IMR-90 (cell line): Measurements from ENCODE around the gene NPDC1. TPM values are rescaled to one million over a fixed set of nuclear protein-coding genes. Genes with fewer than 3 reads are reported as not detected.

Experiments used
- ATAC-seq: fragments of 200-7000 bp; cut with Tn5 transposase; 2 replicates; pipeline ENCODE4 v1.9.1; 2020; ENCODE audit warnings: low read depth, mild to moderate bottlenecking, moderate library complexity
- BruUV-seq: library from RNA; stranded (reverse); fragments of 400-500 nt; replicated peaks from 2 replicates; lab custom pipeline; 2021; lab: Mats Ljungman, UMichigan
- CTCF ChIA-PET: fragments of 300-600 bp; formaldehyde crosslinking; extraction: SDS; loops from one replicate; lab custom pipeline; 2021; ENCODE audit warnings: antibody characterized with exemption; lab: Yijun Ruan, JAX
- POLR2A ChIA-PET: fragments of 300-600 bp; sonication (Branson Sonifier 250); formaldehyde crosslinking; loops from one replicate; lab custom pipeline; 2022; ENCODE audit warnings: antibody characterized with exemption; ENCODE audit not compliant: unreplicated experiment; lab: Charles Lee
- DNase-seq: peaks from one replicate; pipeline ENCODE4 v3.0.0; 2013
- H2AFZ ChIP-seq: replicated peaks from 2 replicates; pipeline ENCODE3; 2013; ENCODE audit warnings: low read length, mild to moderate bottlenecking; ENCODE audit not compliant: poor library complexity
- H2AK5ac ChIP-seq: 2 replicates; pipeline ENCODE4 v1.6.1; 2013; ENCODE audit warnings: low read depth, low read length, inconsistent platforms
- H2AK9ac ChIP-seq: replicated peaks from 2 replicates; pipeline ENCODE3; 2013; ENCODE audit warnings: mild to moderate bottlenecking, low read depth, low read length, moderate library complexity; ENCODE audit not compliant: poor library complexity
- H2BK120ac ChIP-seq: 2 replicates; pipeline ENCODE4 v1.6.1; 2013; ENCODE audit warnings: low read depth, low read length, inconsistent platforms
- H2BK15ac ChIP-seq: 3 replicates; pipeline ENCODE4 v1.6.1; 2013; ENCODE audit warnings: low read depth, low read length, inconsistent platforms
- H2BK20ac ChIP-seq: 2 replicates; pipeline ENCODE4 v1.6.1; 2013; ENCODE audit warnings: low read depth, mild to moderate bottlenecking, inconsistent platforms, low read length, moderate library complexity
- H2BK5ac ChIP-seq: 2 replicates; pipeline ENCODE4 v1.6.1; 2013; ENCODE audit warnings: mild to moderate bottlenecking, low read depth, low read length, inconsistent platforms; ENCODE audit not compliant: poor library complexity, severe bottlenecking
- H3K14ac ChIP-seq: replicated peaks from 2 replicates; pipeline ENCODE4 v1.6.1; 2013; ENCODE audit warnings: low read depth, low read length, inconsistent platforms
- H3K18ac ChIP-seq: 2 replicates; pipeline ENCODE4 v1.6.1; 2013; ENCODE audit warnings: low read depth, low read length, control low read depth
- H3K23ac ChIP-seq: 2 replicates; pipeline ENCODE4 v1.6.1; 2013; ENCODE audit warnings: low read depth, low read length, inconsistent platforms
- H3K27ac ChIP-seq: 2 replicates; pipeline ENCODE4 v1.5.1; 2013; ENCODE audit warnings: mild to moderate bottlenecking, control low read depth, low read length; ENCODE audit not compliant: insufficient read depth
- H3K27me3 ChIP-seq: 2 replicates; pipeline ENCODE4 v1.6.1; 2013; ENCODE audit warnings: low read length; ENCODE audit not compliant: control insufficient read depth, insufficient read depth
- H3K36me3 ChIP-seq: 2 replicates; pipeline ENCODE4 v1.6.1; 2013; ENCODE audit warnings: low read length, mixed read lengths; ENCODE audit not compliant: control insufficient read depth, insufficient read depth
- H3K4ac ChIP-seq: 2 replicates; pipeline ENCODE4 v1.6.1; 2013; ENCODE audit warnings: low read depth, low read length, inconsistent platforms
- H3K4me1 ChIP-seq: 2 replicates; pipeline ENCODE4 v1.6.1; 2013; ENCODE audit warnings: low read length, mixed read lengths; ENCODE audit not compliant: control insufficient read depth, insufficient read depth
- H3K4me2 ChIP-seq: 2 replicates; pipeline ENCODE4 v1.6.1; 2013; ENCODE audit warnings: low read depth, mild to moderate bottlenecking, control low read depth, low read length, moderate library complexity
- H3K4me3 ChIP-seq: 2 replicates; pipeline ENCODE4 v1.5.1; 2013; ENCODE audit warnings: low read depth, mild to moderate bottlenecking, control low read depth, low read length, moderate library complexity; ENCODE audit not compliant: insufficient read depth
- H3K56ac ChIP-seq: 2 replicates; pipeline ENCODE4 v1.6.1; 2013; ENCODE audit warnings: low read length, inconsistent platforms; ENCODE audit not compliant: insufficient read depth; ENCODE audit errors: extremely low read depth
- H3K79me1 ChIP-seq, 2 experiments: 2 replicates each; pipeline ENCODE4 v1.6.1; 2013; ENCODE audit warnings: low read length in 2 of 2, inconsistent platforms in 1 of 2, low read depth in 1 of 2
- H3K9ac ChIP-seq: 2 replicates; pipeline ENCODE4 v1.6.1; 2013; ENCODE audit warnings: low read depth, low read length, control low read depth
- H3K9me1 ChIP-seq: 2 replicates; pipeline ENCODE4 v1.6.1; 2013; ENCODE audit warnings: low read length, inconsistent platforms; ENCODE audit not compliant: insufficient read depth
- H3K9me3 ChIP-seq: 2 replicates; pipeline ENCODE4 v1.6.1; 2013; ENCODE audit warnings: low read length; ENCODE audit not compliant: control insufficient read depth, insufficient read depth
- H4K20me1 ChIP-seq: 2 replicates; pipeline ENCODE4 v1.6.1; 2013; ENCODE audit warnings: low read length, inconsistent platforms; ENCODE audit not compliant: insufficient read depth
- H4K5ac ChIP-seq: 2 replicates; pipeline ENCODE4 v1.6.1; 2013; ENCODE audit warnings: mild to moderate bottlenecking, low read depth, low read length, control low read depth
- H4K8ac ChIP-seq, 2 experiments: 2 replicates each; pipeline ENCODE4 v1.6.1; 2013; ENCODE audit warnings: low read depth in 2 of 2, low read length in 2 of 2, control low read depth in 1 of 2, inconsistent platforms in 1 of 2
- H4K91ac ChIP-seq: 2 replicates; pipeline ENCODE4 v1.6.1; 2013; ENCODE audit warnings: low read depth, low read length, inconsistent platforms; ENCODE audit not compliant: insufficient read depth
- BHLHE40 ChIP-seq: fragments of 150-350 bp; IDR thresholded peaks from 2 replicates; pipeline ENCODE4 v1.6.1; 2016; ENCODE audit warnings: mild to moderate bottlenecking, low read depth, low read length
- CHD1 ChIP-seq: IDR thresholded peaks from 2 replicates; pipeline ENCODE4 v1.6.1; 2012; ENCODE audit warnings: low read depth, low read length, improper control_type of control experiment
- CTCF ChIP-seq: conservative IDR thresholded peaks from 2 replicates; pipeline ENCODE4 v1.5.1; 2012; ENCODE audit warnings: mild to moderate bottlenecking, low read depth, low read length, improper control_type of control experiment
- ELK1 ChIP-seq: fragments of 150-350 bp; IDR thresholded peaks from 2 replicates; pipeline ENCODE4 v1.6.1; 2016; ENCODE audit warnings: low read depth, mild to moderate bottlenecking, low read length, moderate library complexity, borderline replicate concordance
- FOS ChIP-seq: fragments of 150-350 bp; IDR thresholded peaks from 2 replicates; pipeline ENCODE4 v1.6.1; 2016; ENCODE audit warnings: low read depth, low read length
- MAZ ChIP-seq: IDR thresholded peaks from 2 replicates; pipeline ENCODE4 v1.6.1; 2012; ENCODE audit warnings: low read depth, mild to moderate bottlenecking, low read length, improper control_type of control experiment, moderate library complexity, borderline replicate concordance
- MXI1 ChIP-seq: IDR thresholded peaks from 2 replicates; pipeline ENCODE4 v1.6.1; 2012; ENCODE audit warnings: low read depth, mild to moderate bottlenecking, low read length, moderate library complexity, borderline replicate concordance
- NFE2L2 ChIP-seq: fragments of 150-350 bp; IDR thresholded peaks from 2 replicates; pipeline ENCODE4 v1.6.1; 2016; ENCODE audit warnings: low read depth, mild to moderate bottlenecking, low read length
- POLR2A ChIP-seq: IDR thresholded peaks from 2 replicates; pipeline ENCODE4 v1.6.1; 2012; ENCODE audit warnings: mild to moderate bottlenecking, low read depth, low read length
- RAD21 ChIP-seq: IDR thresholded peaks from 2 replicates; pipeline ENCODE4 v1.6.1; 2012; ENCODE audit warnings: low read length, improper control_type of control experiment
- SMC3 ChIP-seq: fragments of 150-350 bp; IDR thresholded peaks from 2 replicates; pipeline ENCODE4 v1.6.1; 2016; ENCODE audit warnings: low read depth, mild to moderate bottlenecking, antibody characterized with exemption, low read length, moderate library complexity
- WGBS, 2 experiments: methylation state at CpG; one replicate each; pipeline versions ENCODE4 v1.1.5 to v1.1.7; 2013; ENCODE audit warnings: missing lambda C conversion rate in 2 of 2; ENCODE audit not compliant: insufficient read length in 1 of 2; ENCODE audit errors: extremely low coverage in 2 of 2; 5-methylcytosine and 5-hydroxymethylcytosine counted together
- dilution Hi-C: fragments of 300-500 bp; cut with HindIII; formaldehyde crosslinking; loops from one replicate; pipeline ENCODE4 v1.14.3; 2018; ENCODE audit warnings: low sequenced_read_pairs; ENCODE audit not compliant: unreplicated experiment
- in situ Hi-C: fragments of 300-500 bp; cut with MboI; formaldehyde crosslinking; loops from 3 replicates; pipeline ENCODE4 v1.14.3; 2019; ENCODE audit warnings: low sequenced_read_pairs, inconsistent platforms, mixed read lengths
- intact Hi-C: fragments of 100-400 bp; cut with micrococcal nuclease; formaldehyde crosslinking; loops from 2 replicates; pipeline ENCODE4 v1.10.0; 2022
- polyA plus RNA-seq, 3 experiments: library from polyadenylated mRNA; depleted of rRNA; stranded (reverse); fragments of >200 nt; gene quantifications; 2 replicates each; pipeline ENCODE4 v1.2.3, GENCODE V29; 2012; ENCODE audit warnings: low replicate concordance in 1 of 3
- total RNA-seq: library from RNA; depleted of rRNA; stranded (reverse); fragments of >200 nt; gene quantifications from 2 replicates; pipeline ENCODE4 v1.2.3, GENCODE V29; 2012

NPDC1 gene
- total and polyA plus RNA-seq, 2 of the 4 experiments (the other 2 are of a cell fraction): 2.7 to 58.1 TPM

- Histone ChIP-seq H3K9ac (no peak overlapping the region), H2BK5ac (no peak overlapping the region), H3K4me1 (peaks cover 5% of the 10 kb centered on the region), H2BK20ac (no peak overlapping the region), H3K27me3 (peaks cover 2% of the 10 kb centered on the region; the same call in 1 of the 2 replicates), H3K27ac (no peak overlapping the region), H3K4me2 (no peak overlapping the region), H2BK15ac (no peak overlapping the region), H3K4ac (no peak overlapping the region), H3K56ac (no peak overlapping the region), H2AK5ac (no peak overlapping the region), H3K9me1 (peaks cover 4% of the 10 kb centered on the region; the same call in 1 of the 2 replicates), H3K4me3 (no peak overlapping the region), H3K79me1 (peaks cover 0 to 7% of the 10 kb centered on the region in 2 experiments; a peak in 2 of 4 replicates), H4K5ac (no peak overlapping the region), H4K8ac (no peak overlapping the region), H3K18ac (no peak overlapping the region), H3K9me3 (no peaks in the 10 kb centered on the region), H4K20me1 (no peaks in the 10 kb centered on the region; the same call in 1 of the 2 replicates), H2AFZ (peak overlapping the region; percentile 11), H3K36me3 (no peaks in the 10 kb centered on the region), H2AK9ac (peak overlapping the region; percentile 65), H4K91ac (no peak overlapping the region), H3K14ac (no peak overlapping the region), H3K23ac (no peak overlapping the region), H2BK120ac (no peak overlapping the region)
- DNase-seq (no peak), ATAC-seq (no peak)
- POLR2A ChIA-PET: no interaction called here
- in situ Hi-C loops: loop anchor here (10.0 kb wide), 1 partner anchor 245 kb away; no protein-coding TSS in a partner anchor
- no peak for TF ChIP-seq SMC3
- TF ChIP-seq POLR2A: no peak
- TF ChIP-seq RAD21: no peak
- no peak for TF ChIP-seq FOS
- no peak for TF ChIP-seq CHD1
- TF ChIP-seq CTCF: no peak
- TF ChIP-seq ELK1: no peak
- TF ChIP-seq MAZ: no peak
- no peak for TF ChIP-seq BHLHE40
- TF ChIP-seq MXI1: no peak
- TF ChIP-seq NFE2L2: no peak
- no TSS peak for BruUV-seq
- CTCF ChIA-PET: interaction anchor here (0.5 to 1.4 kb wide), 9 partner anchors 16 to 187 kb away, joined by 3 to 9 read pairs (median 4); partner anchors contain the start of genes AJM1, NPDC1, PAXX and SAPCD2
- intact Hi-C loops: no loop called here
- 46% methylated on average over 6 of the region's 15 CpGs; no CpG with 5 or more reads in 1 of the 2 experiments for WGBS, 2 experiments
- dilution Hi-C loops: no loop called here
Measured at GRCh38 chr9:137030006-137030405, 16.0 kb downstream of the NPDC1 start.
